Esophagus muscularis mucosa (tissue), 4 donors: ENCODE results near the gene GATM. TPM values are rescaled to one million over a fixed set of nuclear protein-coding genes. Genes with fewer than 3 reads are reported as not detected.
A peak's percentile ranks its signal among the peaks of the same experiment; 100 is the strongest.

Source experiments
- DNase-seq: peaks from one replicate; pipeline ENCODE4 v3.0.0-alpha.2; 2017; ENCODE audit errors: extremely low spot score
- H3K27ac ChIP-seq, 4 donors: fragments of 200-600 bp; sonication (generic); replicated peaks in 1 of 4; 1 replicate in 3 of 4; 2 replicates in 1 of 4; pipeline ENCODE4 v1.5.1; 2016 to 2019; ENCODE audit warnings: mild to moderate bottlenecking in 1 of 4
- H3K27me3 ChIP-seq, 4 donors: fragments of 200-600 bp; sonication (generic); one replicate each; pipeline versions ENCODE4 v1.5.1 to v1.6.0; 2016 to 2019
- H3K36me3 ChIP-seq, 4 donors: fragments of 200-600 bp; sonication (generic); one replicate each; pipeline ENCODE4 v1.5.1; 2016 to 2019
- H3K4me1 ChIP-seq, 4 donors: fragments of 200-600 bp; sonication (generic); one replicate each; pipeline ENCODE4 v1.5.1; 2016 to 2019
- H3K4me3 ChIP-seq, 4 donors: fragments of 200-600 bp; sonication (generic); 1 replicate in 2 of 4; 2 replicates in 2 of 4; pipeline ENCODE4 v1.5.1; 2016 to 2019; ENCODE audit warnings: mild to moderate bottlenecking in 4 of 4, moderate library complexity in 1 of 4
- H3K9me3 ChIP-seq, 4 donors: fragments of 200-600 bp; sonication (generic); 1 replicate in 3 of 4; 2 replicates in 1 of 4; pipeline ENCODE4 v1.5.1; 2016 to 2019
- CTCF ChIP-seq, 3 experiments: fragments of 200-600 bp in 2 of 3; fragments of 450-650 bp in 1 of 3; sonication (generic) in 2 of 3; IDR thresholded peaks; one replicate each; pipeline ENCODE4 v1.5.1; 2017 to 2019; ENCODE audit warnings: antibody characterized with exemption in 3 of 3, mild to moderate bottlenecking in 2 of 3, moderate library complexity in 1 of 3
- EP300 ChIP-seq: sonication (generic); formaldehyde crosslinking; IDR thresholded peaks from one replicate; pipeline ENCODE4 v1.6.1; 2017; ENCODE audit warnings: antibody characterized with exemption
- POLR2A ChIP-seq: fragments of 450-650 bp; IDR thresholded peaks from one replicate; pipeline ENCODE4 v1.6.1; 2017; ENCODE audit warnings: antibody characterized with exemption, moderate library complexity, mild to moderate bottlenecking, low read depth
- POLR2AphosphoS5 ChIP-seq, 2 donors: sonication (generic); formaldehyde crosslinking; IDR thresholded peaks; one replicate each; pipeline ENCODE4 v1.6.1; 2017; ENCODE audit warnings: antibody characterized with exemption in 2 of 2
- WGBS: methylation state at CpG from one replicate; pipeline ENCODE4 v1.1.5; 2018; 5-methylcytosine and 5-hydroxymethylcytosine counted together
- intact Hi-C: fragments of 100-400 bp; cut with DNase I; formaldehyde crosslinking; loops from one replicate; pipeline ENCODE4 v1.15.1; 2023
- total RNA-seq, 4 donors: library from RNA; depleted of rRNA; stranded (reverse); fragments of >200 nt; gene quantifications; one replicate each; pipeline versions ENCODE4 v1.1.0 to v1.2.1, GENCODE V29; 2016

Gene GATM
- total RNA-seq, result 10 to 100 TPM; 21.7 to 34.2 (median 24.4) TPM

GRCh38 chr15:45378149-45378912 is at the start of gene GATM:
Gene GATM (minus strand): TSS chr15:45378544. CDS start chr15:45378453, 91 bp downstream.
- H3K4me1 ChIP-seq, result peaks cover 12 to 41% (median 29%) of the 10 kb centered on the region in 4 donors
- peaks cover 0 to 3% (median 0%) of the 10 kb centered on the region in 4 donors for H3K36me3 ChIP-seq
- DNase-seq, result peak; percentile 93
- no peaks in the 10 kb centered on the region for H3K9me3 ChIP-seq
- no peaks in the 10 kb centered on the region for H3K27me3 ChIP-seq
- 1% methylated on average over 37 of the region's 87 CpGs for WGBS
- H3K4me3 ChIP-seq, result peak within 1 kb of the TSS; percentile 67 to 71 (median 69)
- intact Hi-C loops, result loop anchor here (5.0 kb wide), 1 partner anchor 181 kb away; no protein-coding TSS in a partner anchor
- H3K27ac ChIP-seq, result peak within 1 kb of the TSS; percentile 81 to 91 (median 86)
- TF ChIP-seq CTCF (IDR thresholded peaks at IDR 0.05) (peak in 2 of 3 experiments; percentile 12 to 65), POLR2AphosphoS5 (IDR thresholded peaks at IDR 0.05) (peak; percentile 55 to 93), POLR2A (no peak)

GRCh38 chr15:45427085-45427484 is 48.7 kb upstream of the GATM start:
- intact Hi-C loops, result no loop called here
- H3K9me3 ChIP-seq, result no peaks in the 10 kb centered on the region
- peaks cover 4 to 9% (median 7%) of the 10 kb centered on the region in 4 donors for H3K4me1 ChIP-seq
- TF ChIP-seq CTCF (IDR thresholded peaks at IDR 0.05), result no peak
- no peak for TF ChIP-seq POLR2AphosphoS5 (IDR thresholded peaks at IDR 0.05)
- TF ChIP-seq POLR2A, result no peak
- no peak for TF ChIP-seq EP300
- H3K4me3 ChIP-seq, result no peak overlapping the region
- 94% methylated on average over 11 of the region's 11 CpGs for WGBS
- H3K27ac ChIP-seq, result no peak overlapping the region
- H3K27me3 ChIP-seq, result peaks cover 0 to 15% (median 0%) of the 10 kb centered on the region in 4 donors
- DNase-seq, result peak; percentile 8
- peaks cover 0 to 19% (median 9%) of the 10 kb centered on the region in 4 donors for H3K36me3 ChIP-seq

GRCh38 chr15:45425135-45425534 is 46.8 kb upstream of the GATM start:
- H3K27ac ChIP-seq, result no peak overlapping the region
- H3K36me3 ChIP-seq, result peaks cover 15 to 38% (median 25%) of the 10 kb centered on the region in 4 donors
- intact Hi-C loops, result no loop called here
- peaks cover 2 to 3% (median 2%) of the 10 kb centered on the region in 4 donors for H3K4me1 ChIP-seq
- no peak for TF ChIP-seq CTCF (IDR thresholded peaks at IDR 0.05)
- TF ChIP-seq EP300, result no peak
- TF ChIP-seq POLR2A, result no peak
- no peaks in the 10 kb centered on the region for H3K9me3 ChIP-seq
- H3K4me3 ChIP-seq, result no peak overlapping the region
- H3K27me3 ChIP-seq, result peaks cover 0 to 10% (median 0%) of the 10 kb centered on the region in 4 donors
- WGBS, result 87% methylated on average over 7 of the region's 7 CpGs
- DNase-seq, result peak; percentile 29

GRCh38 chr15:45424429-45424828 is 46.1 kb upstream of the GATM start:
- DNase-seq, result peak; percentile 50
- Histone ChIP-seq H3K36me3 (peaks cover 21 to 45% (median 31%) of the 10 kb centered on the region in 4 donors), H3K9me3 (no peaks in the 10 kb centered on the region), H3K27me3 (peaks cover 0 to 3% (median 0%) of the 10 kb centered on the region in 4 donors), H3K4me1 (no peaks in the 10 kb centered on the region), H3K27ac (no peak overlapping the region), H3K4me3 (no peak overlapping the region)
- WGBS, result 100% methylated on average over 2 of the region's 2 CpGs
- intact Hi-C loops, result no loop called here
- TF ChIP-seq POLR2A, result no peak
- no peak for TF ChIP-seq EP300

GRCh38 chr15:45417303-45417950 is 39.1 kb upstream of the GATM start:
- intact Hi-C loops, result no loop called here
- Histone ChIP-seq H3K36me3 (peaks cover 74 to 100% (median 93%) of the 10 kb centered on the region in 4 donors), H3K9me3 (no peaks in the 10 kb centered on the region), H3K27me3 (no peaks in the 10 kb centered on the region), H3K4me3 (no peak overlapping the region), H3K4me1 (peaks cover 0 to 2% (median 0%) of the 10 kb centered on the region in 4 donors), H3K27ac (no peak overlapping the region)
- WGBS, result 98% methylated on average over 7 of the region's 7 CpGs
- TF ChIP-seq EP300 (no peak), CTCF (IDR thresholded peaks at IDR 0.05) (no peak), POLR2AphosphoS5 (IDR thresholded peaks at IDR 0.05) (no peak), POLR2A (no peak)
- DNase-seq, result peak; percentile 3
